Lower leg skin (tissue), 4 donors: Measurements from ENCODE around the gene INSC. TPM values are rescaled to one million over a fixed set of nuclear protein-coding genes. Genes with fewer than 3 reads are reported as not detected.

Experiments used
- DNase-seq, 2 donors: peaks; one replicate each; pipeline ENCODE4 v3.0.0-alpha.2; 2019; ENCODE audit warnings: low spot score in 2 of 2
- H3K4me3 ChIP-seq: fragments of 200-600 bp; sonication (generic); 2 replicates; pipeline ENCODE4 v1.5.1; 2017; ENCODE audit warnings: mild to moderate bottlenecking, low read depth; ENCODE audit not compliant: poor library complexity, severe bottlenecking
- CTCF ChIP-seq, 3 donors: fragments of 450-650 bp; IDR thresholded peaks; one replicate each; pipeline ENCODE4 v1.5.1; 2016; ENCODE audit warnings: antibody characterized with exemption in 3 of 3, mild to moderate bottlenecking in 3 of 3, moderate library complexity in 2 of 3
- POLR2A ChIP-seq, 2 donors: fragments of 450-650 bp; IDR thresholded peaks; one replicate each; pipeline ENCODE4 v1.6.1; 2016 to 2017; ENCODE audit warnings: antibody characterized with exemption in 2 of 2, mild to moderate bottlenecking in 1 of 2, moderate library complexity in 1 of 2
- WGBS, 2 donors: methylation state at CpG; one replicate each; pipeline ENCODE4 v1.1.5; 2018; 5-methylcytosine and 5-hydroxymethylcytosine counted together
- intact Hi-C: fragments of 100-400 bp; cut with DNase I; formaldehyde crosslinking; loops from one replicate; pipeline ENCODE4 v1.15.0; 2023; ENCODE audit warnings: low total_unique reads
- total RNA-seq, 4 donors: library from RNA; depleted of rRNA; stranded (reverse); fragments of >200 nt; gene quantifications; one replicate each; pipeline ENCODE4 v1.1.0, GENCODE V29; 2016

Gene INSC
- total RNA-seq, 4 donors from 2014 or later: 0.23 to 0.27 TPM; not detected in 2

DNA sequence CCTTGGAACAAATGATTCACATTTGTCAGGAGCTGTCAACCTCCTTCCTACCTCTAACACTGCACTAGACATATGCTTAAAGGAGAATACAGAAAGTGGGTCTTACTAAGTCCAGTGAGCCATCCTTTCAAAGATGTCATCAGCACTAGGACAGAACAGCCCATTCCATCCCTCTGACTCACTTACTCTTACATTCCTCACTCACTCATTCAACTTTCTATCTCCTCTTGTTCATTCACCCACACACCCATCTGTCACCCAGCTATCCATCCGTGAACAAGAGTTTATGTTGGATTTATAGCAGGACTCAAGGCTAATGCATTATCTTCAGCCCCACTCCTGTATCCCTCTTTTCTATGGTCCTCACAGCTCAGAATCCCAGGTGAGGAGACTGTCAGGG is 9.1 kb downstream of the INSC start:
- H3K4me3 ChIP-seq: no peak overlapping the region
- TF ChIP-seq POLR2A (IDR thresholded peaks at IDR 0.05): no peak
- no peak for TF ChIP-seq CTCF (IDR thresholded peaks at IDR 0.05)
- WGBS, 2 donors: 73 to 86% methylated on average over 1 of the region's 1 CpG
- intact Hi-C loops: no loop called here
- DNase-seq: no peak

- TF ChIP-seq POLR2A (IDR thresholded peaks at IDR 0.05) (no peak), CTCF (IDR thresholded peaks at IDR 0.05) (no peak)
- H3K4me3 ChIP-seq: no peak overlapping the region
- 75 to 81% methylated on average over 2 of the region's 2 CpGs for WGBS, 2 donors
- intact Hi-C loops: no loop called here
- DNase-seq: no peak
These were observed 9.8 kb downstream of the INSC start for GRCh38 chr11:15124528-15124927.

GRCh38 chr11:15127341-15127740 is 12.6 kb downstream of the INSC start:
- WGBS, 2 donors: 83 to 85% methylated on average over 6 of the region's 6 CpGs
- no peak for DNase-seq
- TF ChIP-seq CTCF (IDR thresholded peaks at IDR 0.05): no peak
- TF ChIP-seq POLR2A (IDR thresholded peaks at IDR 0.05): no peak
- intact Hi-C loops: no loop called here
- no peak overlapping the region for H3K4me3 ChIP-seq

GRCh38 chr11:15128621-15129020 is 13.9 kb downstream of the INSC start:
- intact Hi-C loops: no loop called here
- DNase-seq: no peak
- TF ChIP-seq POLR2A (IDR thresholded peaks at IDR 0.05) (no peak), CTCF (IDR thresholded peaks at IDR 0.05) (no peak)
- WGBS, 2 donors: 76 to 87% methylated on average over 2 of the region's 2 CpGs
- no peak overlapping the region for H3K4me3 ChIP-seq

GRCh38 chr11:15136166-15136565 is 21.4 kb downstream of the INSC start:
- 89 to 100% methylated on average over 1 of the region's 1 CpG for WGBS, 2 donors
- H3K4me3 ChIP-seq: no peak overlapping the region
- DNase-seq: no peak
- intact Hi-C loops: no loop called here
- no peak for TF ChIP-seq POLR2A (IDR thresholded peaks at IDR 0.05)
- no peak for TF ChIP-seq CTCF (IDR thresholded peaks at IDR 0.05)

DNA sequence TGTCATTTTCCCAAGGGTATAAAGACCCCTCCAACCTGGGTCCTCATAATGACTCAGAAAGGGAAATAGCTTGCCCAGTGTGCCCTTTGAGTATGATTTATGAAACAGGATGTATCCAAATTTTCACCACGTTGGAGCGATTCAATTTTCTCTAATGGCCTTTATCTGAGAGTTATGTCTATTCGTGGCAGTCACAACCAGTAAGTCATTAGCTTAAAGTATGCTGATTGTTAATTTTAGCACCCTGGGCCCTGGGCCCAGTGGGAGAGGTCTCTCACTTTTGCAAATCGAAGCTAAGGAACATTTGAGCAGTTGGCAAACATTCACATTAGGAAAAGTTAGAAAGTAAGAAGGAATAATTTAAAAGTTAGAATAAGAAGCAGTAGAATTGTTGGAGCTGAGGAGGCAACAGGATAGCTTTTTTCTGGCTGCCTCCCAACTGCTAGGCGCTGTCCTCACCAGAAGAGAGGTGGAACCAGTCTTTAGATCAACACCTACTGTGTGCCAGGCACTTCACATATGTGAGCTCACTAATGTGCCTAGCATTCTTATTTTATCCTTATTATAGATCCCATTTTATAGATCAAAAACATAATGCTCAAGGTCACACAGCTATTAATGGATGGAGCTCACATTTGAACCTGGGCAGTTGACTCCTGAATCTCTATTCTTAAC is 24.5 kb downstream of the INSC start:
- no peak for TF ChIP-seq POLR2A (IDR thresholded peaks at IDR 0.05)
- no peak for TF ChIP-seq CTCF (IDR thresholded peaks at IDR 0.05)
- WGBS, 2 donors: 38 to 48% methylated on average over 5 of the region's 5 CpGs

More for the DNA sequence above, 24.5 kb downstream of the INSC start:
- intact Hi-C loops: no loop called here
- H3K4me3 ChIP-seq: no peak overlapping the region
- DNase-seq: no peak
